GM12874 (cell line): ENCODE results near the gene FNIP1.

ENCODE experiments used
- CTCF ChIP-seq: IDR thresholded peaks from 2 replicates; pipeline ENCODE4 v1.5.1; 2011; ENCODE audit warnings: low read depth, mild to moderate bottlenecking, control low read depth, low read length, moderate library complexity; ENCODE audit not compliant: insufficient read depth

The FNIP1 gene

GRCh38 chr5:131684595-131684994, 112.2 kb downstream of the FNIP1 start:
- TF ChIP-seq CTCF, result no peak

GRCh38 chr5:131684051-131684450, 112.8 kb downstream of the FNIP1 start:
- no peak for TF ChIP-seq CTCF

- TF ChIP-seq CTCF, result no peak
Measured at GRCh38 chr5:131682826-131683225, 114.0 kb downstream of the FNIP1 start.

- no peak for TF ChIP-seq CTCF
Measured at GRCh38 chr5:131682175-131682574, 114.6 kb downstream of the FNIP1 start.

GRCh38 chr5:131679911-131680310, 116.9 kb downstream of the FNIP1 start:
- no peak for TF ChIP-seq CTCF

GRCh38 chr5:131677115-131677514, 119.7 kb downstream of the FNIP1 start:
- TF ChIP-seq CTCF, result no peak

- TF ChIP-seq CTCF, result no peak
Measured at GRCh38 chr5:131672776-131673175, 124.0 kb downstream of the FNIP1 start.
